KOPT-K1 (cell line): Measurements from ENCODE around the gene SUPT5H.

Source experiments
- H3K27ac ChIP-seq: fragments of 200-600 bp; sonication (generic); 2 replicates; pipeline ENCODE4 v1.5.1; 2016; ENCODE audit warnings: antibody characterized with exemption, mild to moderate bottlenecking, low read depth, low read length; ENCODE audit not compliant: poor library complexity, severe bottlenecking
- H3K36me3 ChIP-seq: fragments of 200-600 bp; sonication (generic); 2 replicates; pipeline ENCODE4 v1.5.1; 2017; ENCODE audit warnings: antibody characterized with exemption, mild to moderate bottlenecking, low read length, moderate library complexity; ENCODE audit not compliant: insufficient read depth
- H3K9me3 ChIP-seq: fragments of 200-600 bp; sonication (generic); 2 replicates; pipeline ENCODE4 v1.5.1; 2017; ENCODE audit warnings: antibody characterized with exemption, low read length, mild to moderate bottlenecking; ENCODE audit not compliant: insufficient read depth, poor library complexity, severe bottlenecking

Gene SUPT5H

GRCh38 chr19:39445196-39446111, at the start of gene SUPT5H:
Gene SUPT5H, plus strand, starts transcription at chr19:39445582. Its CDS starts 309 bp downstream, at chr19:39445891.
- peaks cover 23% of the 10 kb centered on the region for H3K36me3 ChIP-seq

GRCh38 chr19:39397360-39398296, 47.8 kb upstream of the SUPT5H start:
- Histone ChIP-seq H3K27ac (peak overlapping the region; percentile 55), H3K9me3 (no peaks in the 10 kb centered on the region)

More at GRCh38 chr19:39445196-39446111, at the start of gene SUPT5H:
- Histone ChIP-seq H3K27ac (peak within 1 kb of the TSS; percentile 84), H3K9me3 (no peaks in the 10 kb centered on the region)

DNA sequence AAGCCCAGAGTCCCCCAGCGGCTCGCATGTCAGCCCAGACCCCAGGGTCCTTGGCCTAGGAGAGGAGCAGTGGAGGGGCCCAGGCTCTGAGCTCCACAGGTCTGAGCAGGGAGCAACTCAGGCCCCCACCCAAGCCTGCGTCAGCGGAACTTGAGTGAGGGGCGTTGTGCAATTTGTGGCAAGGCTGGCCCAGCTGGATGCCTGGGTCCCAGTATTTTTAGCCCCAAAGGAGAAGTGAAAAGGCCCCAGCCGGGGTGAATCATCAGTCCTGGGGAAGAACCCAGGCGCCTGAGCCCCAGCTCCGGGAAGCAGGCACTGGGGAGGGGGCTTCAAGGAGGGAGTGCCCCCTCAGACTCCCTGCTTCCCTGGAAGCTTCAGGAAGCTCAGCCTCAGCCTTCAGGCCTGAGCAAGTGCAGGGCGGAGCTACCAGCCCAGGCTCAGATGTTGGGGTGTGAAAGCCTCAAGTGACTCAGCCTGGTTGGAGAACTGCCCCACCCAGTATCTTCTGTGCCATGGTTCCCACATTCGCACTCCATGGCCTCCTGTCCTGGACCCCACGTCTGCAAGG, 47.0 kb upstream of the SUPT5H start:
- Histone ChIP-seq H3K36me3 (peaks cover 24% of the 10 kb centered on the region), H3K27ac (peak overlapping the region; percentile 55), H3K9me3 (no peaks in the 10 kb centered on the region)

More at GRCh38 chr19:39397360-39398296, 47.8 kb upstream of the SUPT5H start:
- peaks cover 26% of the 10 kb centered on the region for H3K36me3 ChIP-seq

DNA sequence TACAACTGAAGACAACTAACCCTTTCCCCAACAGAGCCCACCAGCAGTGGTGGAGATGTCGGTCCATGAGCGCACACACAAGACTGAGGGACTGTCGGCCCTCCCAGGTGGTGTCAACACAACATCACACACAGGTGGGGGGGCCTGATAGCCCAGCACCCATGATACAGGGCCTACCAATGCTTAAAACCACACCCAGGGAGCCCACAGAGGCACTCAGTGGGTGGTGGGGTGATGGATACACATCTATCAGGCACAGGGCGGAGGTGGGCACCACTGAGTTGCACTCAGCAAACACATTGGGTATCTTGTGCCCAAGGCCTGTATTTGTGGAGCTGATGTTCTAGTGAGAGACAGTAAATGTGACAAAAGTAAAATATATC, 45.7 kb upstream of the SUPT5H start:
- Histone ChIP-seq H3K9me3 (no peaks in the 10 kb centered on the region), H3K36me3 (peaks cover 14% of the 10 kb centered on the region), H3K27ac (no peak overlapping the region)

DNA sequence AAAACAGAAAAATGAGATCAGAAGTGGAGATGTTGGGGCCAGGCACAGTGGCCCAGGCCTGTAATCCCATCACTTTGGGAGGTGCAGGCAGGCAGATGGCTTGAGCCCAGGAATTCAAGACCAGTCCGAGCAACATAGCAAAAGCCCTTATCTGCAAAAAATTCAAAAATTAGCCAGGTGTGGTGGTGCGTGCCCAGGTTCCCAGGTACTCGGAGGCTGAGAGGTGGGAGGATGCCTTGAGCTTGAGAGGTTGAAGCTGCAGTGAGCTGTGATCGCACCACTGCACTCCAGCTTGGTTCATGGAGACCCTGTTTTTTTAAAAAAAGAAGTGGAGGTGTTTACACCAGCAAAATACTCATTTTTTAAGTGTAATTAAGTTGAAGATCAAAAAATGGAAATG, 45.3 kb upstream of the SUPT5H start:
- H3K9me3 ChIP-seq, result no peaks in the 10 kb centered on the region
- no peak overlapping the region for H3K27ac ChIP-seq
- peaks cover 10% of the 10 kb centered on the region for H3K36me3 ChIP-seq

DNA sequence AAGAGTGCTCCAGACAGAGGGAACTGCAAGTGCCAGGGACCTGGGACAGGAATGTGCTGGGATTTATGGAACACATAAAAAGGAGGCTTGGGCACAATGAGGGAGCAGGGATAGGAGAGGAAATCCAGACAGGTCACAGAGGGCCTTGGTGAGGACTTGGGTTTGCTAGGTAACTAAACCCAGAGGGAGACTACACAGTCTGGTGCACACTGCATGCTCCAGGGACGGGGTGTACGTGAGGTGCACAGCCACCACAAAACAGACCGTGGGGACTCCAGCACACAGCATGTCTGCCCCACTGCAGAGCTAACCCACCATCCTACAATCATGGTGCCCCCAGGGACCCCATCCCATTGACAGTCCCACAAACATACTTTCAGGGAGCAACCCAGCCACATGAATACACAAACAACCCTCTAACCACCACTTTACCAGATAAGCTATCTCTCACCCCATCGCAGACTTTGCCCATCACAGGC, 44.3 kb upstream of the SUPT5H start:
- Histone ChIP-seq H3K27ac (peak overlapping the region; percentile 71), H3K36me3 (0 out of 2 replicates have a peak, but pooled peaks cover 1% of the 10 kb centered on the region), H3K9me3 (no peaks in the 10 kb centered on the region)

DNA sequence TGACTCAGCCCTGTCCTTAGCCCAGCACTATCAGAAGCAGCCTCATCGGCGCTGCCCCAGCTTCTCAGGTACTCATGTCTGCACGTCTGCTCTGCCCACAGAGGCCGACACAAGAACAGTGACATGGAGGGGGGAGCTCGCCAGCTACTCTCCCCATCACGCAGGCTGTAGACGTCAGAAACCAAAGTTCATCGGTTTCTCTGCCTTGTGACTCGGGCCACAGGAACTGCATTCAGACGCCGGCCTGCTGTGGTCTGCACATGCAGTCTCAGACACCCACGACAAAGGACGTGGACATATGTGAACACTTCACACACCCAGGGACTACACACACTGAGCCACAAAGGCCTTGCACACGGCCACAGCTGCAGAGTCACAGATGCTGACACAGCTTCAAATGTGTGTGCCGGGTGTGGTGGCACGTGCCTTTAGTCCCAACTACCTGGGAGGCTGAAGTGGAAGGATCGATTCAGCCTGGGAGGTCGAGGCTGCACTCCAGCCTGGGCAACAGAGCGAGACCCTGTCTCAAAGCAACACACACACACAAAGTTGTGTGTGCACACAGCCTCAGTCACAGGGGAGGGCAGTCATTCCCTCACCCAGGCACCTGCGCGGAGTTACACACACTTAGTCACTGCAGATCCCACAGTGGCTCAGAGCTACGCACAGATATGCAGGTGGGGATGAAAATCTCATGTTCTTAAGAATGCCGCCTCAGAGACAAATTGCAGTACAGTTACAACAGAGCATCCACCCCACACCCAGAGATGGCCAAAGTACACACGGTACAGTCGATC, 43.6 kb upstream of the SUPT5H start:
- Histone ChIP-seq H3K36me3 (no peaks in the 10 kb centered on the region), H3K9me3 (no peaks in the 10 kb centered on the region), H3K27ac (peak overlapping the region; percentile 71)

DNA sequence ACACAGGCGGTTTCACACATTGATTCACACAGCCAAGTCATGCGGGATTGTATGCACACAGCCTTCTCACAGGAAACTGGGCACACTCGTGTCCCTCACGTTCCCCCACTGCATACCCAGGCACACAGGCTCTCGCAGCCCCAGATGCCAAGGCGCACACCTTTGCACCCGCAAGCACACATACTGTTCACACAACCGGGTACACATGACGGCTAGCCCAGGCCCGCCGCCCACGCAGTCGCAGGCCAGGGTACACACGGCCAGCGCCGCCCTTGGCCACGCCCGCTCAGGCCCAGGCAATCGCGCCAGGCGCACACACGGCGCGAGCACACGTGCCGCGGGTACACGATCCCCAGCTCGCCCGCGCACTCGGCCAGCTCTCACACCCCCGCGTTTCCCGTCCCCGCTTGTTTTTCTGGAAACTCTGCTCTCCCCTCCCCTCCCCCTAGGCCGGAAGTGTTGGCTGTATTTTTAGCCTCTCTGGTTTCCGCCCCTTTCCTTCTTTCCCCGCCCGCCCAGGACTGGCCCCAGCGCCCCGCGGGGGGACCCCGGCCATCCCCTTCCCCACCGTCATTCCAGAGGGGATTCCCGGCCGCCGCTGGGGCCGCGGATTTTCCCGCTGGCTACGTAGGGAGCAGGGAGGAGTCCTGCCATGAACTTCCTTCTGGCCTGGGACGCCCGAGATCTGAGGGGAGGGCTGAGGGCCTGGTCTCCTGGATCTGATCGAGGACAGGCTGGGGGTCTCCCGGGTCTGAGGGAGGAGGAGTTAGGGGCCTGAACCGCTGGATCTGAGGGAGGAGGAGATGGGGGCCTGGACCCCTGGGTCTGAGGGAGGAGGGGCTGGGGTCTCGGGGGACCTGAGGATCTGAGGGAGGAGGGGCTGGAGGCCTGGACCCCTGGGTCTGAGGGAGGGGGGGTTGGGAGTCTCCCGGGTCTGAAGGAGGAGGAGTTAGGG, 42.8 kb upstream of the SUPT5H start:
- no peaks in the 10 kb centered on the region for H3K9me3 ChIP-seq
- H3K27ac ChIP-seq, result peak overlapping the region; percentile 71
- peaks cover under 1% of the 10 kb centered on the region; the same call in 1 of the 2 replicates for H3K36me3 ChIP-seq

GRCh38 chr19:39403331-39404312, 41.8 kb upstream of the SUPT5H start:
- Histone ChIP-seq H3K27ac (peak overlapping the region; percentile 71), H3K9me3 (no peaks in the 10 kb centered on the region), H3K36me3 (peaks cover 11% of the 10 kb centered on the region)

- H3K36me3 ChIP-seq, result peaks cover 13% of the 10 kb centered on the region
- H3K9me3 ChIP-seq, result no peaks in the 10 kb centered on the region
- H3K27ac ChIP-seq, result no peak overlapping the region
Measured at GRCh38 chr19:39405261-39405957, 40.0 kb upstream of the SUPT5H start.

DNA sequence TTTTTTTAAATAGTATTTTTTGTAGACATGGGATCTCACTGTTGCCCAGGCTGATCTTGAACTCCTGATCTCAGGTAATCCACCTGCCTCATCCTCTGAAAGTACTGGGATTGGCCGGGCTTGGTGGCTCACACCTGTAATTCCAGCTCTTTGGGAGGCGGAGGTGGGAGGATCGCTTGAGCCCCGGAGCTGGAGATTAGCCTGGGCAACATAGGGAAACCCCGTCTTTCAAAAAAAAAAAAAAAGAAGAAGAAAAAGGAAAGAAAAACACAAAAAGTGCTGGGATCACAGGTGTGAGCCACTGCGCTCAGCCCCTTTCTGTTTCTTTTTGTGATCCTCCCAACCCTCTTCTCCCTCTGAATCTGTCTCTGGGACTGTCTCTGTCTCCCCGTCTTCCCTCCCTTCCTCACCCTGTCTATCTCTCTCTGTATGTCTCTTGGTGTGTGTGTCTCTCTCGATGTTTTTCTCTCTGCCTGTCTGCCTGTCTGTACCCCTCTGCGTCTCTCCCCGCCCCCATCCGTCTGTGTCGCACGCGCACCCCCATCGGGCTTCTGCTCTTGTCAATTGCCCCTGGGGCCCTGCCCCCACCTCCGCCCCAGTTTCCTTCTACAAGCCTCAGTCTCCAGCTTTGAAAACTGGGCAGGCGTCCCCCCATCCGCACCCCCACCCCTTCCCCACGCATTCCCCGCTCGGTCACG, 39.3 kb upstream of the SUPT5H start:
- no peaks in the 10 kb centered on the region for H3K9me3 ChIP-seq
- peak overlapping the region; percentile 98 for H3K27ac ChIP-seq
- H3K36me3 ChIP-seq, result peaks cover 13% of the 10 kb centered on the region
